ENCODE results near the gene ALPK3. TPM values are rescaled to one million over a fixed set of nuclear protein-coding genes. Genes with fewer than 3 reads are reported as not detected.

Gene ALPK3
- total and polyA plus RNA-seq, 2 donors (not counting 3 experiments of a cell fraction or from before 2014, with no cell fraction given), result 18.4 to 36.2 TPM

DNA sequence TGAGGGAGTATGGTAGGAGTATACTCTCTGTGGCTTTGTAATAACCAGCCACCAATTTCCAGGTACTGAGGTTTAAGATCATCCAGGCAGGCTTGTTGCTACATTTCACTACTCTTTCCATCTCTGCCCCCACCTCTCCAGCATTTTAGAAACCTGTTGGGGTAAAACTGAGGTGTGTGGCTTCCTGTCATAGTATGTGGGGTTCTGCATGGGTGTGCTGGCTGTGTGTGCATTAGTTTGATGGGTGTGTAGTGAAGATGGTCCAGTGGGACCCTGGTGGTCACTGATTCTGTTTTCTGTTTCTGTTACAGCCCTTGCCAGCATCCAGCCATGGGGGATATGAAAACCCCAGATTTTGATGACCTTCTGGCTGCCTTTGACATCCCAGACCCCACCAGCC, 34.8 kb upstream of the ALPK3 start:
- Histone ChIP-seq H3K36me3 (ENCODE audit: control insufficient read depth in 2 of 2, extremely low read depth in 1 of 2, insufficient read depth in 2 of 2, low read length in 2 of 2) (peaks cover 18 to 26% of the 10 kb centered on the region in 2 experiments), H4K20me1 (replicated peaks; ENCODE audit: control insufficient read depth, extremely low read depth, insufficient read depth, low read length) (no peaks in the 10 kb centered on the region), H3K27me3 (ENCODE audit: control insufficient read depth in 2 of 2, insufficient read depth in 2 of 2, low read length in 2 of 2) (no peaks in the 10 kb centered on the region), H3K9ac (replicated peaks; ENCODE audit: extremely low read depth, insufficient read depth, low read length) (no peak overlapping the region), H3K9me1 (replicated peaks; ENCODE audit: control insufficient read depth, extremely low read depth, insufficient read depth, low read length) (no peaks in the 10 kb centered on the region), H2AFZ (ENCODE audit: low read depth, low read length) (no peak overlapping the region), H3K4me2 (ENCODE audit: insufficient read depth, low read length) (no peak overlapping the region), H3K27ac (ENCODE audit: insufficient read depth, low read depth, low read length) (no peak overlapping the region), H3K79me2 (ENCODE audit: control insufficient read depth, insufficient read depth, low read length) (peaks cover 26% of the 10 kb centered on the region), H3K4me3 (replicated peaks in 1 of 3; ENCODE audit: insufficient read depth in 1 of 3, low read depth in 1 of 3, low read length in 3 of 3) (no peak overlapping the region), H3K9me3 (replicated peaks; ENCODE audit: control insufficient read depth, insufficient read depth, low read length) (no peaks in the 10 kb centered on the region), H3K4me1 (ENCODE audit: control insufficient read depth, extremely low read depth, insufficient read depth, low read length) (no peaks in the 10 kb centered on the region)
- DNase-seq (ENCODE audit: low read depth, low spot score), result no peak
- intact Hi-C loops (cut with micrococcal nuclease), result no loop called here
- no peak for FAIRE-seq
- dilution Hi-C loops (cut with MboI; ENCODE audit: extremely low pct_ligation_motif_present, low sequenced_read_pairs), result no loop called here
- BruUV-seq (replicated peaks), result no TSS peak
- ChIA-PET CTCF (no interaction called here), POLR2A (no interaction called here)
- TF ChIP-seq GATA2 (IDR thresholded peaks at IDR 0.05; ENCODE audit: insufficient read depth, insufficient read length, low read depth, low read length) (no peak), POLR2AphosphoS5 (IDR thresholded peaks at IDR 0.05; ENCODE audit: insufficient read depth, low read depth, low read length) (no peak), POLR2A (IDR thresholded peaks at IDR 0.05; ENCODE audit: low read depth, low read length) (no peak), FOS (IDR thresholded peaks at IDR 0.05; ENCODE audit: borderline replicate concordance, insufficient read depth, low read length) (no peak), JUN (IDR thresholded peaks at IDR 0.05; ENCODE audit: borderline replicate concordance, insufficient read depth, insufficient read length, low read depth) (no peak)
- TF ChIP-seq, protein P1, sequence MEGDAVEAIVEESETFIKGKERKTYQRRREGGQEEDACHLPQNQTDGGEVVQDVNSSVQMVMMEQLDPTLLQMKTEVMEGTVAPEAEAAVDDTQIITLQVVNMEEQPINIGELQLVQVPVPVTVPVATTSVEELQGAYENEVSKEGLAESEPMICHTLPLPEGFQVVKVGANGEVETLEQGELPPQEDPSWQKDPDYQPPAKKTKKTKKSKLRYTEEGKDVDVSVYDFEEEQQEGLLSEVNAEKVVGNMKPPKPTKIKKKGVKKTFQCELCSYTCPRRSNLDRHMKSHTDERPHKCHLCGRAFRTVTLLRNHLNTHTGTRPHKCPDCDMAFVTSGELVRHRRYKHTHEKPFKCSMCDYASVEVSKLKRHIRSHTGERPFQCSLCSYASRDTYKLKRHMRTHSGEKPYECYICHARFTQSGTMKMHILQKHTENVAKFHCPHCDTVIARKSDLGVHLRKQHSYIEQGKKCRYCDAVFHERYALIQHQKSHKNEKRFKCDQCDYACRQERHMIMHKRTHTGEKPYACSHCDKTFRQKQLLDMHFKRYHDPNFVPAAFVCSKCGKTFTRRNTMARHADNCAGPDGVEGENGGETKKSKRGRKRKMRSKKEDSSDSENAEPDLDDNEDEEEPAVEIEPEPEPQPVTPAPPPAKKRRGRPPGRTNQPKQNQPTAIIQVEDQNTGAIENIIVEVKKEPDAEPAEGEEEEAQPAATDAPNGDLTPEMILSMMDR (IDR thresholded peaks at IDR 0.05; ENCODE audit: extremely low read depth in 1 of 2, insufficient read depth in 1 of 2, low read depth in 1 of 2, low read length in 2 of 2), result no peak

Data from endothelial cell of umbilical vein (primary cell).